Epithelial cell of esophagus (primary cell): ENCODE data around the gene ATP1B1.

Source experiments
- DNase-seq: peaks from one replicate; pipeline ENCODE4 v3.0.0; 2010; ENCODE audit warnings: low read depth
- H3K4me3 ChIP-seq: 2 replicates; pipeline ENCODE4 v1.5.1; 2011; ENCODE audit warnings: mild to moderate bottlenecking, low read length, control low read depth
- CTCF ChIP-seq: IDR thresholded peaks from 2 replicates; pipeline ENCODE4 v1.5.1; 2011; ENCODE audit warnings: low read depth, mild to moderate bottlenecking, low read length, control low read depth, inconsistent platforms; ENCODE audit not compliant: insufficient read depth; ENCODE audit errors: missing control alignments

The ATP1B1 gene

GRCh38 chr1:169146576-169147214 is 40.2 kb downstream of the ATP1B1 start:
- TF ChIP-seq CTCF = no peak
- H3K4me3 ChIP-seq = no peak overlapping the region
- DNase-seq = no peak

GRCh38 chr1:169148472-169149252 is 42.2 kb downstream of the ATP1B1 start:
- TF ChIP-seq CTCF = no peak
- no peak for DNase-seq
- H3K4me3 ChIP-seq = no peak overlapping the region

GRCh38 chr1:169149555-169150286 is 43.2 kb downstream of the ATP1B1 start:
- no peak overlapping the region for H3K4me3 ChIP-seq
- no peak for TF ChIP-seq CTCF
- DNase-seq = no peak

GRCh38 chr1:169150641-169151337 is 44.3 kb downstream of the ATP1B1 start:
- H3K4me3 ChIP-seq = no peak overlapping the region
- no peak for TF ChIP-seq CTCF
- DNase-seq = no peak

- no peak for DNase-seq
- H3K4me3 ChIP-seq = no peak overlapping the region
- no peak for TF ChIP-seq CTCF
Measured at GRCh38 chr1:169151338-169151837, 44.9 kb downstream of the ATP1B1 start.

GRCh38 chr1:169155675-169156074 is 49.2 kb downstream of the ATP1B1 start:
- no peak overlapping the region for H3K4me3 ChIP-seq
- no peak for TF ChIP-seq CTCF
- DNase-seq = no peak
